Neural cell (in vitro differentiated cells): ENCODE measurements around the gene ZNF521. TPM values are rescaled to one million over a fixed set of nuclear protein-coding genes. Genes with fewer than 3 reads are reported as not detected.

Source experiments
- H2AFZ ChIP-seq: fragments of 200-600, 300-800 bp; sonication (generic), shearing (Covaris generic); 2 replicates; pipeline ENCODE4 v1.6.0; 2014; ENCODE audit warnings: low read depth, mild to moderate bottlenecking, antibody characterized with exemption, low read length, moderate library complexity
- H3F3A ChIP-seq: fragments of 200-600 bp; shearing (Covaris generic); 2 replicates; pipeline ENCODE4 v1.6.1; 2016; ENCODE audit warnings: mild to moderate bottlenecking, moderate library complexity, mixed read lengths, antibody characterized with exemption, low read length; ENCODE audit not compliant: insufficient read depth, poor library complexity, severe bottlenecking
- H3K27ac ChIP-seq: fragments of 200-600, 300-800 bp; sonication (generic), shearing (Covaris generic); 2 replicates; pipeline ENCODE4 v1.5.1; 2014; ENCODE audit warnings: mild to moderate bottlenecking, low read length, moderate library complexity
- H3K27me3 ChIP-seq: fragments of 300-800, 200-600 bp; sonication (generic), shearing (Covaris generic); 2 replicates; pipeline ENCODE4 v1.6.0; 2014; ENCODE audit warnings: mild to moderate bottlenecking, low read depth, low read length, moderate library complexity; ENCODE audit not compliant: insufficient read depth
- H3K36me3 ChIP-seq: fragments of 300-800, 200-600 bp; sonication (generic), shearing (Covaris generic); 2 replicates; pipeline ENCODE4 v1.5.1; 2014; ENCODE audit warnings: mild to moderate bottlenecking, antibody characterized with exemption, low read length, moderate library complexity; ENCODE audit not compliant: insufficient read depth
- H3K4me2 ChIP-seq: fragments of 300-800, 200-600 bp; sonication (generic), shearing (Covaris generic); 2 replicates; pipeline ENCODE4 v1.6.0; 2014; ENCODE audit warnings: mild to moderate bottlenecking, low read length
- H3K4me3 ChIP-seq: fragments of 300-800, 200-600 bp; sonication (generic), shearing (Covaris generic); 2 replicates; pipeline ENCODE4 v1.5.1; 2014; ENCODE audit warnings: mild to moderate bottlenecking, low read length, moderate library complexity
- H3K79me2 ChIP-seq: fragments of 200-600 bp; shearing (Covaris generic); replicated peaks from 2 replicates; pipeline ENCODE4 v1.6.0; 2014; ENCODE audit warnings: mild to moderate bottlenecking, low read length, moderate library complexity; ENCODE audit not compliant: insufficient read depth
- H3K9ac ChIP-seq: fragments of 300-800, 200-600 bp; sonication (generic), shearing (Covaris generic); 2 replicates; pipeline ENCODE4 v1.6.1; 2016; ENCODE audit warnings: mild to moderate bottlenecking, low read length, mixed read lengths
- H3K9me2 ChIP-seq: fragments of 200-600 bp; shearing (Covaris generic); 2 replicates; pipeline ENCODE4 v1.6.1; 2016; ENCODE audit warnings: mild to moderate bottlenecking, low read length, mixed read lengths; ENCODE audit not compliant: insufficient read depth
- H3K9me3 ChIP-seq: fragments of 200-600, 300-800 bp; sonication (generic), shearing (Covaris generic); 2 replicates; pipeline ENCODE4 v1.6.1; 2016; ENCODE audit warnings: mild to moderate bottlenecking, mixed run types, low read length, moderate library complexity, mixed read lengths
- H4K20me1 ChIP-seq: fragments of 200-600 bp; shearing (Covaris generic); 2 replicates; pipeline ENCODE4 v1.6.1; 2016; ENCODE audit warnings: mild to moderate bottlenecking, mixed run types; ENCODE audit not compliant: insufficient read depth
- CTCF ChIP-seq: fragments of 450-650 bp; IDR thresholded peaks from 2 replicates; pipeline ENCODE4 v1.5.1; 2014; ENCODE audit warnings: antibody characterized with exemption, mild to moderate bottlenecking, moderate library complexity; ENCODE audit not compliant: poor library complexity, severe bottlenecking
- EP300 ChIP-seq: fragments of 450-650 bp; conservative IDR thresholded peaks from 2 replicates; pipeline ENCODE4 v1.6.1; 2014; ENCODE audit warnings: antibody characterized with exemption, mild to moderate bottlenecking, moderate library complexity; ENCODE audit not compliant: poor library complexity, severe bottlenecking
- EZH2 ChIP-seq: fragments of 200-600, 300-800 bp; shearing (Covaris generic), sonication (generic); IDR thresholded peaks from 2 replicates; pipeline ENCODE4 v1.6.1; 2014; ENCODE audit warnings: antibody characterized with exemption, low read length, borderline replicate concordance, mild to moderate bottlenecking; ENCODE audit not compliant: insufficient read depth, poor library complexity, severe bottlenecking
- MXI1 ChIP-seq: fragments of 450-650 bp; conservative IDR thresholded peaks from 2 replicates; pipeline ENCODE4 v1.6.1; 2014; ENCODE audit warnings: antibody characterized with exemption, mild to moderate bottlenecking; ENCODE audit not compliant: poor library complexity, severe bottlenecking
- POLR2AphosphoS5 ChIP-seq: IDR thresholded peaks from 2 replicates; pipeline ENCODE4 v1.6.1; 2012
- RAD21 ChIP-seq: fragments of 450-650 bp; conservative IDR thresholded peaks from 2 replicates; pipeline ENCODE4 v1.6.1; 2014; ENCODE audit warnings: antibody characterized with exemption, mild to moderate bottlenecking, moderate library complexity
- REST ChIP-seq: IDR thresholded peaks from 2 replicates; pipeline ENCODE4 v1.6.1; 2012; ENCODE audit warnings: borderline replicate concordance
- SMC3 ChIP-seq: fragments of 450-650 bp; conservative IDR thresholded peaks from 2 replicates; pipeline ENCODE4 v1.6.1; 2014; ENCODE audit warnings: antibody characterized with exemption, mild to moderate bottlenecking, moderate library complexity; ENCODE audit not compliant: poor library complexity
- TAF1 ChIP-seq: IDR thresholded peaks from 2 replicates; pipeline ENCODE4 v1.6.1; 2012; ENCODE audit warnings: low read depth
- polyA plus RNA-seq: library from polyadenylated mRNA; depleted of rRNA; stranded (reverse); fragments of >200 nt; gene quantifications from 2 replicates; pipeline ENCODE4 v1.2.3, GENCODE V29; 2014

The ZNF521 gene
- polyA plus RNA-seq, 1 donor from 2014 or later: 101 TPM

GRCh38 chr18:25334588-25334987 is 17.4 kb downstream of the ZNF521 start:
- Histone ChIP-seq H3K9me3 (no peaks in the 10 kb centered on the region), H4K20me1 (no peaks in the 10 kb centered on the region), H3K27ac (no peak overlapping the region), H3K9ac (no peak overlapping the region), H3K36me3 (no peaks in the 10 kb centered on the region), H3K27me3 (no peaks in the 10 kb centered on the region), H3K4me3 (no peak overlapping the region), H2AFZ (no peak overlapping the region), H3K79me2 (peaks cover 98% of the 10 kb centered on the region), H3K9me2 (no peaks in the 10 kb centered on the region), H3K4me2 (no peak overlapping the region), H3F3A (no peaks in the 10 kb centered on the region)
- TF ChIP-seq TAF1: no peak
- TF ChIP-seq REST: no peak
- TF ChIP-seq SMC3: no peak
- no peak for TF ChIP-seq CTCF
- no peak for TF ChIP-seq EZH2
- no peak for TF ChIP-seq MXI1
- TF ChIP-seq RAD21: no peak

GRCh38 chr18:25332002-25332401 is 20.0 kb downstream of the ZNF521 start:
- H3K27ac ChIP-seq: no peak overlapping the region
- no peak overlapping the region for H3K9ac ChIP-seq
- H3K9me2 ChIP-seq: no peaks in the 10 kb centered on the region
- no peaks in the 10 kb centered on the region for H3K27me3 ChIP-seq
- TF ChIP-seq TAF1 (no peak), SMC3 (no peak), CTCF (no peak), EZH2 (no peak), RAD21 (no peak), REST (no peak), MXI1 (no peak), EP300 (no peak), POLR2AphosphoS5 (no peak)
- no peaks in the 10 kb centered on the region for H4K20me1 ChIP-seq
- no peaks in the 10 kb centered on the region for H3F3A ChIP-seq
- no peak overlapping the region for H2AFZ ChIP-seq
- H3K4me2 ChIP-seq: no peak overlapping the region
- H3K4me3 ChIP-seq: no peak overlapping the region
- no peaks in the 10 kb centered on the region for H3K36me3 ChIP-seq
- H3K9me3 ChIP-seq: no peaks in the 10 kb centered on the region
- H3K79me2 ChIP-seq: peaks cover 94% of the 10 kb centered on the region
